Memory B cell (primary cell): ENCODE results near the gene EXOG.

ENCODE experiments used
- ATAC-seq: fragments of 150-1000 bp; cut with Tn5 transposase; 2 replicates; pipeline ENCODE4 v1.10.0; 2021; ENCODE audit warnings: low read depth, mild to moderate bottlenecking, moderate library complexity
- DNase-seq, 2 donors: peaks; one replicate each; pipeline ENCODE4 v3.0.0; 2022; ENCODE audit warnings: low spot score in 2 of 2
- H3K27ac Mint-ChIP-seq: one replicate; pipeline ENCODE4 v1.8.0; 2022; ENCODE audit warnings: mild to moderate bottlenecking, moderate library complexity, mixed read lengths
- H3K27me3 Mint-ChIP-seq: one replicate; pipeline ENCODE4 v1.8.0; 2022; ENCODE audit warnings: mixed read lengths
- H3K36me3 Mint-ChIP-seq: one replicate; pipeline ENCODE4 v1.8.0; 2022; ENCODE audit warnings: mild to moderate bottlenecking, mixed read lengths
- H3K4me1 Mint-ChIP-seq: one replicate; pipeline ENCODE4 v1.8.0; 2022; ENCODE audit warnings: mixed read lengths
- H3K4me3 Mint-ChIP-seq: one replicate; pipeline ENCODE4 v1.8.0; 2022; ENCODE audit warnings: mild to moderate bottlenecking, moderate library complexity, mixed read lengths
- H3K9me3 Mint-ChIP-seq: one replicate; pipeline ENCODE4 v1.8.0; 2022; ENCODE audit warnings: mixed read lengths

EXOG gene

DNA sequence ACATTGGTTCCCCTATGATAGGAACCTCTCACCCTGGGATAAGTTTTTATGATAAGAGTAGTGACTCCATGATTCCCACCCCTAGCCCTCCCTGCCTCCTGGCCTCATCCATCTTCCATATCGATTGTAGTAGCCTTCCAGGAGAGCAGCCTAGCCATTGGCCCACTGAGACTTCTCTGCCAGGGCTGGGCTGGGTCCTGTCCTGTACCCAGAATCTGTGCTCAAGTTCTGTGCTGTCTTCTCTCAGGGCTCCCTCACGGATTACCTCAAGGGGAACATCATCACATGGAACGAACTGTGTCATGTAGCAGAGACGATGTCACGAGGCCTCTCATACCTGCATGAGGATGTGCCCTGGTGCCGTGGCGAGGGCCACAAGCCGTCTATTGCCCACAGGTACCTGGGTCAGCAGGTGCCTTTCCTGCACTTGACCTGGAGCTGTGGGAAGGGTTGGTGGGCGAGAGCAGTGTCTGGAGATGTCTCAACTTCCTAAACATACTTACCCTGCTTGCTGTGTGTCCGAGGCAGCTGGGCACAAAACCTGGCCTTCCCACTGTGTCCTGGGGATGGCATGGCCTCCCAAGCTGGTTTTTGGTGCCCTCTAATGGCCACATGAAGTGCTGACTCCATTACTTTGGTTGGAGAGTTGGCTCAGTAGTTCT, 16.6 kb upstream of the EXOG start:
- no peak overlapping the region for H3K27ac Mint-ChIP-seq
- no peak overlapping the region for H3K4me3 Mint-ChIP-seq
- DNase-seq (peak; percentile 19 to 24), ATAC-seq (peak; percentile 56)
- peaks cover 6% of the 10 kb centered on the region for H3K36me3 Mint-ChIP-seq
- no peaks in the 10 kb centered on the region for H3K9me3 Mint-ChIP-seq
- no peaks in the 10 kb centered on the region for H3K27me3 Mint-ChIP-seq
- H3K4me1 Mint-ChIP-seq, result no peaks in the 10 kb centered on the region

DNA sequence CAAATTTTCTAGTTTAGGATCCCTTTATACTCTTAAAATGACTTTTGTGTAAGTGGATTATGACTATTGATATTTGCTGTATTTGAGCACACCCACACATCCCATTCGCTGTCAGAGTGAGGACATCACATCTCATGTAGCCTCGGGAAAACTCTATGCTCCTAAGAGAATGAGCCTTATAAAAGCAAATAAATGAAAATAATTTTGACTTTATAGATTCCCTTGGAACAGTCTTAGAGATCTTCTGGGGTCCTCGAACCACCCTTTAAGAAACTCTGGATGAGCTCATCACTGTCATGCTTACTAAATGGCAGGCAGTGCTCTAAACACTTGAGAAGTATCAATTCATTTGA, 16.1 kb upstream of the EXOG start:
- no peak for DNase-seq
- H3K9me3 Mint-ChIP-seq, result no peaks in the 10 kb centered on the region
- H3K36me3 Mint-ChIP-seq, result peaks cover 6% of the 10 kb centered on the region
- H3K4me3 Mint-ChIP-seq, result no peak overlapping the region
- H3K4me1 Mint-ChIP-seq, result no peaks in the 10 kb centered on the region
- no peak for ATAC-seq
- no peaks in the 10 kb centered on the region for H3K27me3 Mint-ChIP-seq
- H3K27ac Mint-ChIP-seq, result no peak overlapping the region

- Mint-ChIP-seq H3K9me3 (no peaks in the 10 kb centered on the region), H3K4me3 (no peak overlapping the region), H3K4me1 (no peaks in the 10 kb centered on the region), H3K36me3 (peaks cover 6% of the 10 kb centered on the region), H3K27ac (no peak overlapping the region), H3K27me3 (no peaks in the 10 kb centered on the region)
- DNase-seq (no peak), ATAC-seq (no peak)
Observed at GRCh38 chr3:38480930-38481329, 15.2 kb upstream of the EXOG start.

- Mint-ChIP-seq H3K4me3 (no peak overlapping the region), H3K4me1 (peaks cover 3% of the 10 kb centered on the region), H3K9me3 (no peaks in the 10 kb centered on the region), H3K27me3 (no peaks in the 10 kb centered on the region), H3K27ac (no peak overlapping the region), H3K36me3 (peaks cover 6% of the 10 kb centered on the region)
- ATAC-seq (no peak), DNase-seq (no peak)
Observed at GRCh38 chr3:38482951-38483350, 13.2 kb upstream of the EXOG start.

GRCh38 chr3:38487323-38487722, 8.8 kb upstream of the EXOG start:
- Mint-ChIP-seq H3K27me3 (no peaks in the 10 kb centered on the region), H3K4me3 (no peak overlapping the region), H3K27ac (no peak overlapping the region), H3K9me3 (no peaks in the 10 kb centered on the region), H3K36me3 (peaks cover 4% of the 10 kb centered on the region), H3K4me1 (peaks cover 3% of the 10 kb centered on the region)
- ATAC-seq (no peak), DNase-seq (no peak)

DNA sequence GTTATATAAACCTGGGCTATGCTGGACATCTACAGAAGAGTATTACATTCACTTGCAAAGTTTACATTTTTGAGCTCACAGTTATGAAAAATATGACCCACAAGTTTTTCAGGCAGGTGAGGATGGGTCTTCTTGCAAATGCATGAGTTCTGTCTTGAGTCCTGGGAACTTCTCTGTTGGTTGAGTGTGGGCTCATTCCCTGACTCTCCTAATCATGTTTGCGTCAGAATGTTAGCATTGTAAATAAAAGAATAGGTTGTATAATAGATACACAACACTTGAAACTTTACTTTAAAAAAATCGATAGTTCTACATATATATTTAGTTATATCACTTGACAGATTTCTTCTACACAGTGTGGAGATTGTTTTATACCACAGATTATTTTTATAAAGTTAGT, 7.2 kb upstream of the EXOG start:
- DNase-seq (no peak), ATAC-seq (no peak)
- Mint-ChIP-seq H3K27ac (no peak overlapping the region), H3K36me3 (no peaks in the 10 kb centered on the region), H3K27me3 (no peaks in the 10 kb centered on the region), H3K4me1 (peaks cover 3% of the 10 kb centered on the region), H3K4me3 (no peak overlapping the region), H3K9me3 (no peaks in the 10 kb centered on the region)

DNA sequence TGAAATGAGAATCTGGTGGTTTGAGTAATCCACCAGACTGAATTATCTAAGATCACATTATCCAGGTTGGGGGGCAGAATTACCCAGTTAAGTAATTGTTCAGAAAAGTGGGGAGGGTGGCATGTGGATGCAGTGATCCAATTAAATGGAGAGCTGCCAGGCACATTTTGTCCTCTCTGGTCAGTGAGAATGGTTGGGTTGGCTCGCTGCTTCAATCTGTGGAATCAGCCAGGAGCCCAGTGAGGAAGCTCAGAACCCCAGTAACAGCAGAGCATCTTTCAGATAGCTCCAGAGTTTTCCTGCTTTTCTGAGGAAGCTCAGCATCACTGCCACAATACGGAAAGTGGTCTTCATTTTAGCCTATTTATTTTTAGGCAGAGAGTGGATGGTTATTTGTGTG, 6.4 kb upstream of the EXOG start:
- Mint-ChIP-seq H3K4me3 (no peak overlapping the region), H3K27ac (no peak overlapping the region), H3K9me3 (no peaks in the 10 kb centered on the region), H3K4me1 (peaks cover 3% of the 10 kb centered on the region), H3K36me3 (no peaks in the 10 kb centered on the region), H3K27me3 (no peaks in the 10 kb centered on the region)
- no peak for ATAC-seq
- DNase-seq, result no peak

DNA sequence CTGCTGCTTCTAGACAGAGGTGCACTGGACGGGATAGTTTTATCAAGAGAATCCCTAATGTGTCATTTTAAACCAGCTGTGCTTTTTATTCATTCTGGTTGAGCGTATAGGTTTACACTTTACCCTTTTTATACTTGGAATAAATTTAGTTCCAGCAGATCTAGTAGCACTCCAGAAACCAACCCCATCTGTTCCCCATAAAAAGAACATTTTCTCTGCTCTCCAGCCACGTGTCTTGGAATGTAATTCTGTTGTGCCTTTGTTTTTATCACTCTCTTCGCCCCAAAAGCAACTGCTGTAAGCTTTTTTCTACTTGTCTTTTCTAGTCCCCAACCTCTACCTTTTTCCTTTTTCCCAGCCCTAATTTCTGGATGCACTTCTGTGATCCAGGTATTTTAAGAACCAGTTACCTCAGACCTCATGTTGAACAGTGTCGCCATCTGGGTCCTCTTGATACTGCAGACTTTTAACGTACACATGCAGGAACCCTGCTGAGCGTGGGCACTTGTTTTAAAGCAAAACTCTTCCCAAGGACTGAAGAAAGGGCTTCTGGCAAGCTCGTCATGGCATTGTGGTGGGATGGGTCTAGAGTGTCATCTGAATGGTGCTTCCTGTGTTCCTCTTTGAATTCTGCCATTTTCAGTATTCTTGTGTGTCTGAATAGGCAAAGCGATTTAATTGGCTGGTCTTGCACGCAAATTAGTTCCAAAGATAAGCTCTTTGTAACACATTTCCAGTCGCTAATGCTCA, 5.7 kb upstream of the EXOG start:
- Mint-ChIP-seq H3K27me3 (no peaks in the 10 kb centered on the region), H3K36me3 (no peaks in the 10 kb centered on the region), H3K4me1 (peaks cover 3% of the 10 kb centered on the region), H3K4me3 (no peak overlapping the region), H3K9me3 (no peaks in the 10 kb centered on the region), H3K27ac (no peak overlapping the region)
- ATAC-seq (no peak), DNase-seq (no peak)

- no peaks in the 10 kb centered on the region for H3K27me3 Mint-ChIP-seq
Observed at GRCh38 chr3:38491215-38491614, 4.9 kb upstream of the EXOG start.

DNA sequence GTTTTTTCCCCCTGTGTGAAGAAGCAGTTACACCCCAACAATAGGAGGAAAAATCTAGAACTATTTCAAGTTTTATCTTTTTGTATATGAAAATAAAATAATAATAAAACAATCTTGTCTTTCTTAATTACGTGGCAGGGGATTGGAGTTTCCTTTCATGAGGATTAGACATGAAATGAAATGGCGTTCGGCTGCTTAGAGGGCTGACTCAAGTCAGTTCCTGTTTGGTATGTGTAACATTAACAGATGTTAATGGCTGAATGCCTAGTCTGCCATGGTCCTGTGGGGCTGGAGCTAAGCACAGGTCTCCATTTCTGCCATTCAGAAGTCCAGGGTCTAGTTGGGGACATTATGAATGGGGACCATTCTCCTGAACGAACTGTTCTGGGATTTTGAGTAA, 3.1 kb upstream of the EXOG start:
- no peak overlapping the region for H3K4me3 Mint-ChIP-seq
- no peak for DNase-seq
- no peaks in the 10 kb centered on the region for H3K27me3 Mint-ChIP-seq
- H3K9me3 Mint-ChIP-seq, result no peaks in the 10 kb centered on the region
- ATAC-seq, result no peak
- H3K36me3 Mint-ChIP-seq, result no peaks in the 10 kb centered on the region
- no peak overlapping the region for H3K27ac Mint-ChIP-seq
- peaks cover 3% of the 10 kb centered on the region for H3K4me1 Mint-ChIP-seq

More at GRCh38 chr3:38491215-38491614, 4.9 kb upstream of the EXOG start:
- DNase-seq (no peak), ATAC-seq (no peak)
- no peak overlapping the region for H3K27ac Mint-ChIP-seq
- H3K9me3 Mint-ChIP-seq, result no peaks in the 10 kb centered on the region
- peaks cover 3% of the 10 kb centered on the region for H3K4me1 Mint-ChIP-seq
- H3K4me3 Mint-ChIP-seq, result no peak overlapping the region
- no peaks in the 10 kb centered on the region for H3K36me3 Mint-ChIP-seq

- Mint-ChIP-seq H3K9me3 (no peaks in the 10 kb centered on the region), H3K36me3 (peaks cover 3% of the 10 kb centered on the region), H3K27me3 (no peaks in the 10 kb centered on the region), H3K4me3 (peak overlapping the region; percentile 94), H3K4me1 (peaks cover 10% of the 10 kb centered on the region), H3K27ac (peak overlapping the region; percentile 94)
- ATAC-seq, result no peak
- DNase-seq, result no peak
Observed at GRCh38 chr3:38497031-38497430, 891 bp downstream of the EXOG start.

DNA sequence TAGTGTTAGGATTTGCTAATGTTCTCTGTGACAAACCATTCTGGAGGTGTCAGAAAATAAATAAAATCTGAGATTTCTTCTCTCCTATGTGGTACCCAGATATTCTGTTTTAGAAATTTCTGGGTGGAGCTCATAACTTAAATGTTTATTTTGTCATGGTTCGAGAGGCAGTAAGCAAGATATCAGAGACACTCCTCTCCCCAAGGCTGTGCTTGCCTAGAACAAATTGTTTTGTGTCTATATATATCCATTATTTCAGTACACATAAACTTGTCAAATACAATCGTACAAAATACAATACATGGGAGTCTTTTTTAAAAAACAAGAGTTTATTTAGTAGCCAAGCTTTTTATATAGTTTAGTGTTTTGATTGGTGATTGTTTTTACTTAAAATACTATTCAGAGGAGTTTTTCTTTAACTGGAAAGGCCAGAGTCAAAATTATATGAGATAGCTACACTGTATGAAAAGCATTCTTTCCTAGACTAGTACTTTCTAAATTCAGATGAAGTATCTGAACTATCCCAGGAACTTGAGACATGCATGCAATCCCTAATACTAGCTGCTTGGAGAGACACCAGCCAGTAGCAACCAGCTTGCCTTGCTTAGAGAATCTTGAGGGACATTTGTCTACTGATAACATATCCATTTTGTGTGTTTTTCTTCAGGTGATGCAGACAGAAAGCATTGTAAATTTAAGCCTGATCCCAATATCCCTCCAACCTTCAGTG, 4.7 kb downstream of the EXOG start:
- Mint-ChIP-seq H3K4me3 (no peak overlapping the region), H3K9me3 (no peaks in the 10 kb centered on the region), H3K27me3 (no peaks in the 10 kb centered on the region), H3K36me3 (peaks cover 9% of the 10 kb centered on the region), H3K27ac (no peak overlapping the region), H3K4me1 (peaks cover 10% of the 10 kb centered on the region)
- no peak for DNase-seq
- no peak for ATAC-seq

- H3K27me3 Mint-ChIP-seq, result no peaks in the 10 kb centered on the region
- no peaks in the 10 kb centered on the region for H3K4me1 Mint-ChIP-seq
- no peak for ATAC-seq
- no peak overlapping the region for H3K27ac Mint-ChIP-seq
- H3K36me3 Mint-ChIP-seq, result peaks cover 19% of the 10 kb centered on the region
- no peak overlapping the region for H3K4me3 Mint-ChIP-seq
- DNase-seq, result no peak
- H3K9me3 Mint-ChIP-seq, result no peaks in the 10 kb centered on the region
Observed at GRCh38 chr3:38507120-38507519, 11.0 kb downstream of the EXOG start.

GRCh38 chr3:38509732-38510131, 13.6 kb downstream of the EXOG start:
- no peak overlapping the region for H3K27ac Mint-ChIP-seq
- no peak for DNase-seq
- H3K4me3 Mint-ChIP-seq, result no peak overlapping the region
- no peak for ATAC-seq
- no peaks in the 10 kb centered on the region for H3K9me3 Mint-ChIP-seq
- no peaks in the 10 kb centered on the region for H3K27me3 Mint-ChIP-seq
- H3K4me1 Mint-ChIP-seq, result no peaks in the 10 kb centered on the region
- peaks cover 22% of the 10 kb centered on the region for H3K36me3 Mint-ChIP-seq
